ENCODE measurements around the gene HAT1.

DNA sequence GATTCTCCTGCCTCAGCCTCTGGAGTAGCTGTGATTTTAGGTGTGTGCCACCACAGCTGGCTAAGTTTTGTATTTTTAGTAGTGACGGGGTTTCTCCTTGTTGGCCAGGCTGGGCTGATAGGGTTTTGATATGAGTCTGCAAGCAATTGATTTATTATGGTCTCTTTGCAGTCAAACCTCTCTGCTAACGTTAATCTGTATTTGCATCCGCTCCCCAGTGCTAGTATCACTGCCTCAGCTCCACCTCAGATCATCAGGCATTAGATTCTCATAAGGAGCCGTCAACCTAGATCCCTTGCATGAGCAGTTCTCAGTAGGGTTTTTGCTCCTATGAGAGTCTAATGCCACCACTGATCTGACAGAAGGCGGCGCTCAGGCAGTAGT is 19.0 kb downstream of the HAT1 start:
- TF ChIP-seq, protein P1, sequence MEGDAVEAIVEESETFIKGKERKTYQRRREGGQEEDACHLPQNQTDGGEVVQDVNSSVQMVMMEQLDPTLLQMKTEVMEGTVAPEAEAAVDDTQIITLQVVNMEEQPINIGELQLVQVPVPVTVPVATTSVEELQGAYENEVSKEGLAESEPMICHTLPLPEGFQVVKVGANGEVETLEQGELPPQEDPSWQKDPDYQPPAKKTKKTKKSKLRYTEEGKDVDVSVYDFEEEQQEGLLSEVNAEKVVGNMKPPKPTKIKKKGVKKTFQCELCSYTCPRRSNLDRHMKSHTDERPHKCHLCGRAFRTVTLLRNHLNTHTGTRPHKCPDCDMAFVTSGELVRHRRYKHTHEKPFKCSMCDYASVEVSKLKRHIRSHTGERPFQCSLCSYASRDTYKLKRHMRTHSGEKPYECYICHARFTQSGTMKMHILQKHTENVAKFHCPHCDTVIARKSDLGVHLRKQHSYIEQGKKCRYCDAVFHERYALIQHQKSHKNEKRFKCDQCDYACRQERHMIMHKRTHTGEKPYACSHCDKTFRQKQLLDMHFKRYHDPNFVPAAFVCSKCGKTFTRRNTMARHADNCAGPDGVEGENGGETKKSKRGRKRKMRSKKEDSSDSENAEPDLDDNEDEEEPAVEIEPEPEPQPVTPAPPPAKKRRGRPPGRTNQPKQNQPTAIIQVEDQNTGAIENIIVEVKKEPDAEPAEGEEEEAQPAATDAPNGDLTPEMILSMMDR (conservative IDR thresholded peaks at IDR 0.05; ENCODE audit: low read depth, low read length): no peak
- TF ChIP-seq BHLHE40 (IDR thresholded peaks at IDR 0.05; ENCODE audit: low read depth, low read length) (no peak), CEBPB (IDR thresholded peaks at IDR 0.05; ENCODE audit: low read depth, low read length) (no peak), POLR2A (IDR thresholded peaks at IDR 0.05; ENCODE audit: low read depth, low read length) (no peak), MAFK (IDR thresholded peaks at IDR 0.05; ENCODE audit: low read depth, low read length) (no peak), MXI1 (IDR thresholded peaks at IDR 0.05; ENCODE audit: borderline replicate concordance, low read depth, low read length) (no peak), SMC3 (IDR thresholded peaks at IDR 0.05; ENCODE audit: low read depth, low read length) (no peak), FOS (IDR thresholded peaks at IDR 0.05; ENCODE audit: low read depth, low read length) (no peak)
- TF ChIP-seq, protein P2, sequence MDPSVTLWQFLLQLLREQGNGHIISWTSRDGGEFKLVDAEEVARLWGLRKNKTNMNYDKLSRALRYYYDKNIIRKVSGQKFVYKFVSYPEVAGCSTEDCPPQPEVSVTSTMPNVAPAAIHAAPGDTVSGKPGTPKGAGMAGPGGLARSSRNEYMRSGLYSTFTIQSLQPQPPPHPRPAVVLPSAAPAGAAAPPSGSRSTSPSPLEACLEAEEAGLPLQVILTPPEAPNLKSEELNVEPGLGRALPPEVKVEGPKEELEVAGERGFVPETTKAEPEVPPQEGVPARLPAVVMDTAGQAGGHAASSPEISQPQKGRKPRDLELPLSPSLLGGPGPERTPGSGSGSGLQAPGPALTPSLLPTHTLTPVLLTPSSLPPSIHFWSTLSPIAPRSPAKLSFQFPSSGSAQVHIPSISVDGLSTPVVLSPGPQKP (IDR thresholded peaks at IDR 0.05; ENCODE audit: borderline replicate concordance, low read depth, low read length): no peak
- TF ChIP-seq, protein P3, sequence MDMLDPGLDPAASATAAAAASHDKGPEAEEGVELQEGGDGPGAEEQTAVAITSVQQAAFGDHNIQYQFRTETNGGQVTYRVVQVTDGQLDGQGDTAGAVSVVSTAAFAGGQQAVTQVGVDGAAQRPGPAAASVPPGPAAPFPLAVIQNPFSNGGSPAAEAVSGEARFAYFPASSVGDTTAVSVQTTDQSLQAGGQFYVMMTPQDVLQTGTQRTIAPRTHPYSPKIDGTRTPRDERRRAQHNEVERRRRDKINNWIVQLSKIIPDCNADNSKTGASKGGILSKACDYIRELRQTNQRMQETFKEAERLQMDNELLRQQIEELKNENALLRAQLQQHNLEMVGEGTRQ (IDR thresholded peaks at IDR 0.05; ENCODE audit: low read depth, low read length): no peak

All from IMR-90 (cell line).